GM18498 (cell line): ENCODE measurements around the gene FGL2.
"Not testable (repeated sequence)": the region's sequence is repeated elsewhere in the genome, so short reads cannot be mapped to it uniquely, and the experiment has no call there.

ENCODE experiments used
- ATAC-seq: cut with Tn5 transposase; IDR thresholded peaks from one replicate; pipeline ENCODE4 v1.9.1; 2021; ENCODE audit warnings: mild to moderate bottlenecking, moderate library complexity; ENCODE audit not compliant: unreplicated experiment

Gene FGL2

DNA sequence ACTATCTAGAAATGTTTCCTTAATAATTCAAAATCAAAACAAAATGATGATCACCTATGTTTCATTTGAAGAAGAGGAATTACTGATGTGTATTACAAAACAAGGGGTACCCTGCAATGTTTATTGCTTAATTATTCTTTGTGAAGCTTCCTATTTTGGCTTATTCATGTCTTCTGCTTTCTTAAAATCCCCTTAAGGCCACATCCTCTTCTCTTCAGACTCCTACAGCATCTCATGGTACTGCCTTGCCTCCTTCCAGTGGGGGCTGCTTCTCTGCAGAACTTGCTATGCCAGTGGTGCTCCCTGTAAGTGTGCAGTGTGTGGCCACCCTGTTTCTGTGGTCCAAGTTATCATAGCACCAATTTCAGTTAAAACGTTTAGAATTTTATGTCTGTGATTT, 42.2 kb downstream of the FGL2 start:
- ATAC-seq = peak; percentile 68

DNA sequence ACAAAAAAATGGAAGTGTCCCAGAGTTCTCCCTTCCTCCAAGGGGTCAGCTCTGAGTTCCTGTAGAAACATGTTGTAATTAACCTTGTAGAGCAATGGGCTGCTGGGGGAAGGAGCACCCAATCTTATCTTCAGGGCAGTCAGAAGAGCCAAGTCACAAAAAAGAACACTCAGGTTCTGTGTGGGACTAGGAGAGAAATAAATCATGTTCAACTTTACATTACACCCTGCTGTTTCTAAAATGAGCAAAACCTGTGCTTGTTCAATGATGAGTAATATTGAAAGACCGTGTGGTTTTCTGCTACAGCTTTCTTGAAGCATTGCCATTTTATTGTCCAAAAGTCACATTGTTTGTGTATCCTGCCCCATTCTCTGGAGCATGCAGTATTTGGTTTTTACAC, 42.6 kb downstream of the FGL2 start:
- peak; percentile 80 for ATAC-seq

- ATAC-seq = not testable (repeated sequence)
These were observed 43.8 kb downstream of the FGL2 start for GRCh38 chr7:77155601-77156377.

DNA sequence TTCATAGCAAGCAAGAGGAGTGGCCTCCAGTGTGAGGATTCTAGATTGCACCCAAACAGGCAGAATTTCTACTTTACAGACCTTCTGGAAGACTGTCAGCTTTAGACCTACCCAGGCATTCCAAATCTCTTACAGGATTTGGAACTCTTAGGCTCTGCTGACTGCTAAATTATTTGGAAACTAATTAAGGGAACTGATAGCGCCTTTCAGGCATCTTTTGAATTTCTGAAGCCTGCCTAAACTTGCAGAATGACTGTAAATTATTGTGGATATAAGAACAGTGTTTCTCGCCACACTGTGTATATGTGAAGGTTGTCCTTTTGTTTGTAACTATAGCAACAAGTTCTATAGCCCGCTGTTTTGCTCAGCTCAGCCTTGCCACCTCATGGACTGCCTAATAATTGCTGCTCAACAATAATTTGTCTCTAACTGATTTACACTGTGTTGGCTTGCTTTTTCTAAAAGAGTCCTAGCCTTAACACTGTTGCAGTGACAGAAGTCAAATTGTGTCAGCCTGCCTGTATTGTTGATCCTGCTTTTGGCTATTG, 44.6 kb downstream of the FGL2 start:
- ATAC-seq = peak; percentile 55

GRCh38 chr7:77152232-77152631, 47.4 kb downstream of the FGL2 start:
- ATAC-seq = not testable (repeated sequence)
